ENCODE results near the gene ACP7.

Gene ACP7

GRCh38 chr19:39132344-39132969 lies 48.3 kb downstream of the ACP7 start:
- Histone ChIP-seq H3K14ac (ENCODE audit: low read length) (no peak overlapping the region), H3K23ac (ENCODE audit: low read length) (no peak overlapping the region), H3K4me1 (ENCODE audit: control insufficient read depth in 1 of 2, insufficient read depth in 2 of 2, low read length in 2 of 2) (peaks cover 45 to 57% of the 10 kb centered on the region in 2 experiments), H2AK5ac (ENCODE audit: low read length) (peak overlapping the region; percentile 45), H3K27ac (ENCODE audit: low read depth, low read length) (peak overlapping the region; percentile 5), H2BK5ac (ENCODE audit: low read depth, low read length, poor library complexity) (no peak overlapping the region), H2AFZ (ENCODE audit: insufficient read depth, low read length, poor library complexity) (no peak overlapping the region), H3K4me2 (ENCODE audit: low read length) (no peak overlapping the region), H3K36me3 (ENCODE audit: control insufficient read depth in 1 of 2, insufficient read depth in 2 of 2, low read length in 2 of 2) (peaks cover 0 to 3% of the 10 kb centered on the region in 2 experiments), H4K12ac (ENCODE audit: low read depth, low read length) (no peak overlapping the region), H3K4ac (ENCODE audit: low read depth, low read length) (peak overlapping the region; percentile 56), H3K27me3 (ENCODE audit: insufficient read depth, low read length) (no peaks in the 10 kb centered on the region), H3K9me3 (ENCODE audit: insufficient read depth, low read depth, low read length) (no peaks in the 10 kb centered on the region), H3K4me3 (ENCODE audit: low read depth, low read length) (peak overlapping the region; percentile 18), H4K8ac (ENCODE audit: low read depth, low read length) (peak overlapping the region; percentile 11), H3K79me1 (ENCODE audit: low read length) (peaks cover 24% of the 10 kb centered on the region), H3K79me2 (ENCODE audit: control insufficient read depth, insufficient read depth, low read length, poor library complexity) (peaks cover 38% of the 10 kb centered on the region), H2BK12ac (ENCODE audit: low read length) (no peak overlapping the region), H3K18ac (ENCODE audit: low read length) (no peak overlapping the region), H2BK120ac (ENCODE audit: insufficient read depth, low read length, poor library complexity) (no peak overlapping the region), H4K91ac (ENCODE audit: low read depth, low read length) (no peak overlapping the region), H3K9ac (ENCODE audit: low read length) (no peak overlapping the region)
- DNase-seq: no peak
- no CpG with 5 or more reads among the region's 20 CpGs for WGBS (ENCODE audit: extremely low coverage, insufficient coverage, insufficient read length)

- no peaks in the 10 kb centered on the region for H3K36me3 ChIP-seq (ENCODE audit: control insufficient read depth in 1 of 2, insufficient read depth in 2 of 2, low read length in 2 of 2)
- H3K9me3 ChIP-seq (ENCODE audit: insufficient read depth, low read depth, low read length): no peaks in the 10 kb centered on the region
- H3K9ac ChIP-seq (ENCODE audit: low read length): no peak overlapping the region
- DNase-seq: peak; percentile 39 to 53
- peak overlapping the region; percentile 77 for H2BK120ac ChIP-seq (ENCODE audit: insufficient read depth, low read length, poor library complexity)
- H3K79me1 ChIP-seq (ENCODE audit: low read length): peaks cover 28% of the 10 kb centered on the region
- H3K4ac ChIP-seq (ENCODE audit: low read depth, low read length): peak overlapping the region; percentile 71
- no peak overlapping the region for H3K23ac ChIP-seq (ENCODE audit: low read length)
- H2AFZ ChIP-seq (ENCODE audit: insufficient read depth, low read length, poor library complexity): no peak overlapping the region
- H4K12ac ChIP-seq (ENCODE audit: low read depth, low read length): no peak overlapping the region
- peaks cover 40% of the 10 kb centered on the region for H3K79me2 ChIP-seq (ENCODE audit: control insufficient read depth, insufficient read depth, low read length, poor library complexity)
- H3K4me1 ChIP-seq (ENCODE audit: control insufficient read depth in 1 of 2, insufficient read depth in 2 of 2, low read length in 2 of 2): peaks cover 43 to 63% of the 10 kb centered on the region in 2 experiments
- H2BK12ac ChIP-seq (ENCODE audit: low read length): peak overlapping the region; percentile 35
- H3K27ac ChIP-seq (ENCODE audit: low read depth, low read length): peak overlapping the region; percentile 54
- peak overlapping the region; percentile 8 for H3K4me2 ChIP-seq (ENCODE audit: low read length)
- H2BK5ac ChIP-seq (ENCODE audit: low read depth, low read length, poor library complexity): peak overlapping the region; percentile 59
- peak overlapping the region; percentile 29 for H4K8ac ChIP-seq (ENCODE audit: low read depth, low read length)
- H3K14ac ChIP-seq (ENCODE audit: low read length): peak overlapping the region; percentile 48
- H3K4me3 ChIP-seq (ENCODE audit: low read depth, low read length): no peak overlapping the region
- peak overlapping the region; percentile 54 for H3K18ac ChIP-seq (ENCODE audit: low read length)
- no peaks in the 10 kb centered on the region for H3K27me3 ChIP-seq (ENCODE audit: insufficient read depth, low read length)
- H2AK5ac ChIP-seq (ENCODE audit: low read length): no peak overlapping the region
- no CpG with 5 or more reads among the region's 23 CpGs for WGBS (ENCODE audit: extremely low coverage, insufficient coverage, insufficient read length)
- H4K91ac ChIP-seq (ENCODE audit: low read depth, low read length): peak overlapping the region; percentile 58
These were observed 49.5 kb downstream of the ACP7 start for GRCh38 chr19:39133431-39134270.

GRCh38 chr19:39135701-39136100 lies 51.5 kb downstream of the ACP7 start:
- no peak overlapping the region for H3K23ac ChIP-seq (ENCODE audit: low read length)
- H3K79me1 ChIP-seq (ENCODE audit: low read length): peaks cover 47% of the 10 kb centered on the region
- H3K27ac ChIP-seq (ENCODE audit: low read depth, low read length): no peak overlapping the region
- peaks cover 61 to 73% of the 10 kb centered on the region in 2 experiments for H3K4me1 ChIP-seq (ENCODE audit: control insufficient read depth in 1 of 2, insufficient read depth in 2 of 2, low read length in 2 of 2)
- H3K14ac ChIP-seq (ENCODE audit: low read length): peak overlapping the region; percentile 54
- no peak overlapping the region for H2BK12ac ChIP-seq (ENCODE audit: low read length)
- peak overlapping the region; percentile 15 for H2AK5ac ChIP-seq (ENCODE audit: low read length)
- H3K9me3 ChIP-seq (ENCODE audit: insufficient read depth, low read depth, low read length): no peaks in the 10 kb centered on the region
- H3K4me2 ChIP-seq (ENCODE audit: low read length): no peak overlapping the region
- DNase-seq: peak in 1 of 2 donors; percentile 20
- no peak overlapping the region for H3K4me3 ChIP-seq (ENCODE audit: low read depth, low read length)
- H3K4ac ChIP-seq (ENCODE audit: low read depth, low read length): peak overlapping the region; percentile 50
- H3K36me3 ChIP-seq (ENCODE audit: control insufficient read depth in 1 of 2, insufficient read depth in 2 of 2, low read length in 2 of 2): no peaks in the 10 kb centered on the region
- no peak overlapping the region for H4K12ac ChIP-seq (ENCODE audit: low read depth, low read length)
- no peak overlapping the region for H3K9ac ChIP-seq (ENCODE audit: low read length)
- H4K8ac ChIP-seq (ENCODE audit: low read depth, low read length): peak overlapping the region; percentile 15
- H2BK5ac ChIP-seq (ENCODE audit: low read depth, low read length, poor library complexity): peak overlapping the region; percentile 23
- H4K91ac ChIP-seq (ENCODE audit: low read depth, low read length): peak overlapping the region; percentile 48
- peaks cover 43% of the 10 kb centered on the region for H3K79me2 ChIP-seq (ENCODE audit: control insufficient read depth, insufficient read depth, low read length, poor library complexity)
- WGBS (ENCODE audit: extremely low coverage, insufficient coverage, insufficient read length): no CpG with 5 or more reads among the region's 13 CpGs
- H3K18ac ChIP-seq (ENCODE audit: low read length): peak overlapping the region; percentile 48
- no peak overlapping the region for H2BK120ac ChIP-seq (ENCODE audit: insufficient read depth, low read length, poor library complexity)
- peak overlapping the region; percentile 8 for H2AFZ ChIP-seq (ENCODE audit: insufficient read depth, low read length, poor library complexity)
- no peaks in the 10 kb centered on the region for H3K27me3 ChIP-seq (ENCODE audit: insufficient read depth, low read length)

GRCh38 chr19:39136225-39136940 lies 52.2 kb downstream of the ACP7 start:
- Histone ChIP-seq H2BK5ac (ENCODE audit: low read depth, low read length, poor library complexity) (peak overlapping the region; percentile 37), H3K18ac (ENCODE audit: low read length) (peak overlapping the region; percentile 48), H4K91ac (ENCODE audit: low read depth, low read length) (peak overlapping the region; percentile 48), H3K36me3 (ENCODE audit: control insufficient read depth in 1 of 2, insufficient read depth in 2 of 2, low read length in 2 of 2) (no peaks in the 10 kb centered on the region), H3K4me2 (ENCODE audit: low read length) (no peak overlapping the region), H4K12ac (ENCODE audit: low read depth, low read length) (no peak overlapping the region), H3K23ac (ENCODE audit: low read length) (no peak overlapping the region), H3K79me2 (ENCODE audit: control insufficient read depth, insufficient read depth, low read length, poor library complexity) (peaks cover 39% of the 10 kb centered on the region), H4K8ac (ENCODE audit: low read depth, low read length) (peak overlapping the region; percentile 59), H2BK120ac (ENCODE audit: insufficient read depth, low read length, poor library complexity) (peak overlapping the region; percentile 21), H3K4me3 (ENCODE audit: low read depth, low read length) (no peak overlapping the region), H3K4ac (ENCODE audit: low read depth, low read length) (peak overlapping the region; percentile 50), H3K27ac (ENCODE audit: low read depth, low read length) (peak overlapping the region; percentile 55), H3K9me3 (ENCODE audit: insufficient read depth, low read depth, low read length) (no peaks in the 10 kb centered on the region), H2AFZ (ENCODE audit: insufficient read depth, low read length, poor library complexity) (peak overlapping the region; percentile 8), H2BK12ac (ENCODE audit: low read length) (peak overlapping the region; percentile 51), H3K9ac (ENCODE audit: low read length) (no peak overlapping the region), H3K79me1 (ENCODE audit: low read length) (peaks cover 44% of the 10 kb centered on the region), H2AK5ac (ENCODE audit: low read length) (peak overlapping the region; percentile 65), H3K14ac (ENCODE audit: low read length) (peak overlapping the region; percentile 54), H3K27me3 (ENCODE audit: insufficient read depth, low read length) (no peaks in the 10 kb centered on the region), H3K4me1 (ENCODE audit: control insufficient read depth in 1 of 2, insufficient read depth in 2 of 2, low read length in 2 of 2) (peaks cover 55 to 67% of the 10 kb centered on the region in 2 experiments)
- peak; percentile 94 to 99 for DNase-seq
- no CpG with 5 or more reads among the region's 12 CpGs for WGBS (ENCODE audit: extremely low coverage, insufficient coverage, insufficient read length)
